Glutamatergic neuron (in vitro differentiated cells): ENCODE measurements around the gene ADGRL4. TPM values are rescaled to one million over a fixed set of nuclear protein-coding genes. Genes with fewer than 3 reads are reported as not detected.
"Not testable (repeated sequence)": the region's sequence is repeated elsewhere in the genome, so short reads cannot be mapped to it uniquely, and the experiment has no call there.

Source experiments
- DNase-seq: peaks from one replicate; pipeline ENCODE4 v3.0.0; 2022
- H3K27ac Mint-ChIP-seq: one replicate; pipeline ENCODE4 v1.8.0; 2020; ENCODE audit warnings: mild to moderate bottlenecking, mixed read lengths, inconsistent platforms; ENCODE audit not compliant: unreplicated experiment
- H3K27me3 Mint-ChIP-seq: one replicate; pipeline ENCODE4 v1.8.0; 2020; ENCODE audit warnings: mild to moderate bottlenecking, moderate library complexity, mixed read lengths, inconsistent platforms; ENCODE audit not compliant: unreplicated experiment
- H3K36me3 Mint-ChIP-seq: one replicate; pipeline ENCODE4 v1.8.0; 2020; ENCODE audit warnings: mild to moderate bottlenecking, mixed read lengths, inconsistent platforms; ENCODE audit not compliant: unreplicated experiment
- H3K4me1 Mint-ChIP-seq: one replicate; pipeline ENCODE4 v1.8.0; 2020; ENCODE audit warnings: mild to moderate bottlenecking, low read depth, mixed read lengths, inconsistent platforms; ENCODE audit not compliant: unreplicated experiment
- H3K4me3 Mint-ChIP-seq: one replicate; pipeline ENCODE4 v1.8.0; 2020; ENCODE audit warnings: mild to moderate bottlenecking, mixed read lengths, inconsistent platforms; ENCODE audit not compliant: unreplicated experiment
- H3K9me3 Mint-ChIP-seq: one replicate; pipeline ENCODE4 v1.8.0; 2020; ENCODE audit warnings: mild to moderate bottlenecking, moderate library complexity, mixed read lengths, inconsistent platforms; ENCODE audit not compliant: unreplicated experiment
- total RNA-seq: library from RNA; stranded (reverse); fragmentation: NEBNext Ultra II Directional; extraction: Animal tissue kit (Norgen Biotek cat#: 25700); gene quantifications from one replicate; pipeline ENCODE4 v1.2.1, GENCODE V29; 2021; ENCODE audit not compliant: unreplicated experiment
- TF ChIP-seq, protein P1 (sequence below): fragments of 200-600 bp; sonication (generic); IDR thresholded peaks from one replicate; pipeline ENCODE4 v1.5.0; 2021; ENCODE audit not compliant: partially characterized antibody, unreplicated experiment

ADGRL4 gene
- total RNA-seq, 1 donor from 2014 or later, result not detected

DNA sequence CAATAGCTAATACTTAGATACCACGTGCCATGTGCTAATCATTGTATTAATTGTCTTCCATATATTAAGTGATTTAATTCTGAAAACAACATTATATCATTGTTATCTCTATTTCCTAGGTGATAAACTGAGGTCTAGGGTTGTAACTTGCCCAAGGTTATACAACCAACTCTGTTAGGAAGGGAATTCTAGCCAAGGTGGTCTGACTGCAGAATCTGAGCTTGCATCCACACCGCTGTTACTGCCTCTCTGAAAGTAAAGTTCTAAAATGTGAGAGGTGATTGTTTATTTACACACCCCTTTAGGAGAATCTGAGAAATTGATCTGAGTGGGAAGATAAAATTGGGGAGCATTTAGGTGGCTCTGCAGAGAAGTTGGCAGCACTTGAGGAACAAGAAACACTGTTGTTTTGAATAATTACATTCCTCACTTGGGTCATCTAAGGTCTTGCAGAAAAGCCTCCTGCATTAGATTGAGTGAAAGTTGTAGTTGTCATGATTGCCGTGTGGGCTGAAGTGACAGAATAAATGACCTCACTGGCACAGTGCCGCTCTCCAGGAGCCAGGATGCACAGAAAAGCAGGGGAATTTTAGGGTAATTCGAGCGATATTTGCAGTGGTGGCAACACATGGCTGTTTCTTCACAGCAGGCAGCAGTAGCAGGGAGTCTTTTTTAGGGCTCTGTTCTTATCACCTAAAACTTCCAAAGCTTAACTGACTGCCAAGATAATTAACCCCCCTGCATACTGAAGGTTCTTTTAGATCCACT, 121.7 kb downstream of the ADGRL4 start:
- TF ChIP-seq, protein P1, sequence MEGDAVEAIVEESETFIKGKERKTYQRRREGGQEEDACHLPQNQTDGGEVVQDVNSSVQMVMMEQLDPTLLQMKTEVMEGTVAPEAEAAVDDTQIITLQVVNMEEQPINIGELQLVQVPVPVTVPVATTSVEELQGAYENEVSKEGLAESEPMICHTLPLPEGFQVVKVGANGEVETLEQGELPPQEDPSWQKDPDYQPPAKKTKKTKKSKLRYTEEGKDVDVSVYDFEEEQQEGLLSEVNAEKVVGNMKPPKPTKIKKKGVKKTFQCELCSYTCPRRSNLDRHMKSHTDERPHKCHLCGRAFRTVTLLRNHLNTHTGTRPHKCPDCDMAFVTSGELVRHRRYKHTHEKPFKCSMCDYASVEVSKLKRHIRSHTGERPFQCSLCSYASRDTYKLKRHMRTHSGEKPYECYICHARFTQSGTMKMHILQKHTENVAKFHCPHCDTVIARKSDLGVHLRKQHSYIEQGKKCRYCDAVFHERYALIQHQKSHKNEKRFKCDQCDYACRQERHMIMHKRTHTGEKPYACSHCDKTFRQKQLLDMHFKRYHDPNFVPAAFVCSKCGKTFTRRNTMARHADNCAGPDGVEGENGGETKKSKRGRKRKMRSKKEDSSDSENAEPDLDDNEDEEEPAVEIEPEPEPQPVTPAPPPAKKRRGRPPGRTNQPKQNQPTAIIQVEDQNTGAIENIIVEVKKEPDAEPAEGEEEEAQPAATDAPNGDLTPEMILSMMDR, result no peak
- H3K9me3 Mint-ChIP-seq, result no peaks in the 10 kb centered on the region
- no peaks in the 10 kb centered on the region for H3K4me1 Mint-ChIP-seq
- no peaks in the 10 kb centered on the region for H3K27me3 Mint-ChIP-seq
- H3K27ac Mint-ChIP-seq, result no peak overlapping the region
- no peak overlapping the region for H3K4me3 Mint-ChIP-seq
- DNase-seq, result no peak
- no peaks in the 10 kb centered on the region for H3K36me3 Mint-ChIP-seq

DNA sequence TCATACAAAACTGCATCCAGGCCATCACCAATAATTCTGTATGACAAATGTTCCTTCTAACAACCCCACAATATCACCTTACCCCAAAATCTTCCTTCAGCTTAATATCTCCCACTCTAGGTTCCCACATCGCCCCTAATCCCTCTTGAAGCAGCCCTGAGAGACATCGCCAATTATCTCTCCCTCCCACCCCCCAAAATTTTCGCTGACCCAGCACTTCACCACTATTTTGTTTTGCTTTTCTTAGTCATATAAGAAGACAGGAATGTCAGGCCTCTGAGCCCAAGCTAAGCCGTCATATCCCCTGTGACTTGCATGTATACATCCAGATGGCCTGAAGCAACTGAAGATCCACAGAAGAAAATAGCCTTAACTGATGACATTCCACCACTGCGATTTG, 126.3 kb downstream of the ADGRL4 start:
- Mint-ChIP-seq H3K4me3 (no peak overlapping the region), H3K4me1 (no peaks in the 10 kb centered on the region), H3K9me3 (no peaks in the 10 kb centered on the region), H3K36me3 (no peaks in the 10 kb centered on the region), H3K27me3 (no peaks in the 10 kb centered on the region), H3K27ac (no peak overlapping the region)
- TF ChIP-seq, protein P1, result no peak
- DNase-seq, result no peak

DNA sequence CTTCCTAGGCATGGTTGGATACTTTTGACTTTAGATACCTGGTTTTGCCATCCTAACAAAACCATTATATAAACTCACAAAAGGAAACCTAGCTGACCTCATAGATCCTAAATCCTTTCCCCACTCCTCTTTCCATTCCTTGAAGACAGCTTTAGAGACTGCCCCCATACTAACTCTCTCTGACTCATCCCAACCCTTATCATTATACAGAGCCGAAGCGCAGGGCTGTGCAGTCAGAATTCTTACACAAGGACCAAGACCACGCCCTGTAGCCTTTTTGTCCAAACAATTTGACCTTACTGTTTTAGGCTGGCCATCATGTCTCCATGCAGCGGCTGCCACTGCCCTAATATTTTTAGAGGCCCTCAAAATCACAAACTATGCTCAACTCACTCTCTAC, 130.5 kb downstream of the ADGRL4 start:
- not testable (repeated sequence) for H3K9me3 Mint-ChIP-seq, H3K27me3 Mint-ChIP-seq, H3K36me3 Mint-ChIP-seq, H3K4me1 Mint-ChIP-seq, H3K27ac Mint-ChIP-seq, H3K4me3 Mint-ChIP-seq, DNase-seq

- H3K9me3 Mint-ChIP-seq, H3K4me1 Mint-ChIP-seq, H3K36me3 Mint-ChIP-seq, H3K27me3 Mint-ChIP-seq, H3K4me3 Mint-ChIP-seq, DNase-seq, H3K27ac Mint-ChIP-seq: not testable (repeated sequence)
Measured at GRCh38 chr1:78872801-78873200, 133.7 kb downstream of the ADGRL4 start.

GRCh38 chr1:78871249-78871648, 135.3 kb downstream of the ADGRL4 start:
- no peak overlapping the region for H3K4me3 Mint-ChIP-seq
- no peak overlapping the region for H3K27ac Mint-ChIP-seq
- no peaks in the 10 kb centered on the region for H3K27me3 Mint-ChIP-seq
- H3K9me3 Mint-ChIP-seq, result peaks cover 3% of the 10 kb centered on the region
- H3K36me3 Mint-ChIP-seq, result no peaks in the 10 kb centered on the region
- no peak for DNase-seq
- TF ChIP-seq, protein P1, result no peak
- H3K4me1 Mint-ChIP-seq, result no peaks in the 10 kb centered on the region

- TF ChIP-seq, protein P1, result no peak
- Mint-ChIP-seq H3K4me3 (no peak overlapping the region), H3K27ac (no peak overlapping the region), H3K9me3 (peaks cover 3% of the 10 kb centered on the region), H3K27me3 (no peaks in the 10 kb centered on the region), H3K36me3 (no peaks in the 10 kb centered on the region), H3K4me1 (no peaks in the 10 kb centered on the region)
- no peak for DNase-seq
Measured at GRCh38 chr1:78869136-78869535, 137.4 kb downstream of the ADGRL4 start.
